Right atrium auricular region (tissue), 2 donors: Measurements from ENCODE around the gene NCBP1. TPM values are rescaled to one million over a fixed set of nuclear protein-coding genes. Genes with fewer than 3 reads are reported as not detected.
"Not testable (repeated sequence)": the region's sequence is repeated elsewhere in the genome, so short reads cannot be mapped to it uniquely, and the experiment has no call there.

ENCODE experiments used
- DNase-seq: peaks from one replicate; pipeline ENCODE4 v3.0.0-alpha.2; 2019; ENCODE audit warnings: low spot score
- H3K27ac ChIP-seq, 2 donors: fragments of 200-600 bp; sonication (generic); 1 replicate in 1 of 2; 2 replicates in 1 of 2; pipeline ENCODE4 v1.5.1; 2016 to 2019
- H3K27me3 ChIP-seq, 2 donors: fragments of 200-600 bp; sonication (generic); one replicate each; pipeline versions ENCODE4 v1.5.1 to v1.6.0; 2017 to 2019
- H3K36me3 ChIP-seq: fragments of 200-600 bp; sonication (generic); one replicate; pipeline ENCODE4 v1.5.1; 2016
- H3K4me1 ChIP-seq, 2 donors: fragments of 200-600 bp; sonication (generic); one replicate each; pipeline versions ENCODE4 v1.5.1 to v1.6.0; 2017 to 2019
- H3K4me3 ChIP-seq, 2 donors: fragments of 200-600 bp; sonication (generic); 1 replicate in 1 of 2; 2 replicates in 1 of 2; pipeline ENCODE4 v1.5.1; 2017 to 2019; ENCODE audit warnings: mild to moderate bottlenecking in 1 of 2, moderate library complexity in 1 of 2
- H3K9me3 ChIP-seq, 2 donors: fragments of 200-600 bp; sonication (generic); one replicate each; pipeline ENCODE4 v1.5.1; 2019
- total RNA-seq, 2 donors: library from RNA; depleted of rRNA; stranded (reverse); fragments of >200 nt; gene quantifications; one replicate each; pipeline ENCODE4 v1.1.0, GENCODE V29; 2016
- TF ChIP-seq, protein P1 (sequence below), 2 donors: fragments of 200-600 bp; sonication (generic); IDR thresholded peaks; one replicate each; pipeline ENCODE4 v1.5.1; 2019; ENCODE audit warnings: antibody characterized with exemption in 2 of 2

NCBP1 gene
- total RNA-seq, 2 donors from 2014 or later: 14.1 to 18.5 TPM

GRCh38 chr9:97601228-97601898 is 32.3 kb upstream of the NCBP1 start:
- no peaks in the 10 kb centered on the region for H3K9me3 ChIP-seq
- H3K36me3 ChIP-seq: peaks cover 64% of the 10 kb centered on the region
- H3K27me3 ChIP-seq: no peaks in the 10 kb centered on the region
- H3K4me1 ChIP-seq: peaks cover 0 to 40% of the 10 kb centered on the region in 2 donors
- H3K27ac ChIP-seq: peak overlapping the region; percentile 23 to 61
- no peak for DNase-seq
- no peak overlapping the region for H3K4me3 ChIP-seq
- TF ChIP-seq, protein P1, sequence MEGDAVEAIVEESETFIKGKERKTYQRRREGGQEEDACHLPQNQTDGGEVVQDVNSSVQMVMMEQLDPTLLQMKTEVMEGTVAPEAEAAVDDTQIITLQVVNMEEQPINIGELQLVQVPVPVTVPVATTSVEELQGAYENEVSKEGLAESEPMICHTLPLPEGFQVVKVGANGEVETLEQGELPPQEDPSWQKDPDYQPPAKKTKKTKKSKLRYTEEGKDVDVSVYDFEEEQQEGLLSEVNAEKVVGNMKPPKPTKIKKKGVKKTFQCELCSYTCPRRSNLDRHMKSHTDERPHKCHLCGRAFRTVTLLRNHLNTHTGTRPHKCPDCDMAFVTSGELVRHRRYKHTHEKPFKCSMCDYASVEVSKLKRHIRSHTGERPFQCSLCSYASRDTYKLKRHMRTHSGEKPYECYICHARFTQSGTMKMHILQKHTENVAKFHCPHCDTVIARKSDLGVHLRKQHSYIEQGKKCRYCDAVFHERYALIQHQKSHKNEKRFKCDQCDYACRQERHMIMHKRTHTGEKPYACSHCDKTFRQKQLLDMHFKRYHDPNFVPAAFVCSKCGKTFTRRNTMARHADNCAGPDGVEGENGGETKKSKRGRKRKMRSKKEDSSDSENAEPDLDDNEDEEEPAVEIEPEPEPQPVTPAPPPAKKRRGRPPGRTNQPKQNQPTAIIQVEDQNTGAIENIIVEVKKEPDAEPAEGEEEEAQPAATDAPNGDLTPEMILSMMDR (IDR thresholded peaks at IDR 0.05): no peak

GRCh38 chr9:97602430-97602829 is 31.2 kb upstream of the NCBP1 start:
- peak overlapping the region; percentile 61 to 63 for H3K27ac ChIP-seq
- H3K4me1 ChIP-seq: peaks cover 0 to 40% of the 10 kb centered on the region in 2 donors
- no peak for DNase-seq
- H3K27me3 ChIP-seq: no peaks in the 10 kb centered on the region
- H3K4me3 ChIP-seq: no peak overlapping the region
- TF ChIP-seq, protein P1 (IDR thresholded peaks at IDR 0.05): no peak
- no peaks in the 10 kb centered on the region for H3K9me3 ChIP-seq
- peaks cover 67% of the 10 kb centered on the region for H3K36me3 ChIP-seq

GRCh38 chr9:97604901-97605645 is 28.5 kb upstream of the NCBP1 start:
- DNase-seq: no peak
- TF ChIP-seq, protein P1 (IDR thresholded peaks at IDR 0.05): no peak
- Histone ChIP-seq H3K4me3 (no peak overlapping the region), H3K36me3 (peaks cover 74% of the 10 kb centered on the region), H3K4me1 (peaks cover 0 to 25% of the 10 kb centered on the region in 2 donors), H3K27ac (peak overlapping the region; percentile 43 to 53), H3K27me3 (no peaks in the 10 kb centered on the region), H3K9me3 (no peaks in the 10 kb centered on the region)

- Histone ChIP-seq H3K27me3 (no peaks in the 10 kb centered on the region), H3K27ac (no peak overlapping the region), H3K9me3 (no peaks in the 10 kb centered on the region), H3K36me3 (peaks cover 28% of the 10 kb centered on the region), H3K4me3 (no peak overlapping the region), H3K4me1 (peaks cover 0 to 6% of the 10 kb centered on the region in 2 donors)
- TF ChIP-seq, protein P1 (IDR thresholded peaks at IDR 0.05): peak; percentile 49 to 85
- DNase-seq: peak; percentile 83
Observed at GRCh38 chr9:97615439-97616072, 18.1 kb upstream of the NCBP1 start.

DNA sequence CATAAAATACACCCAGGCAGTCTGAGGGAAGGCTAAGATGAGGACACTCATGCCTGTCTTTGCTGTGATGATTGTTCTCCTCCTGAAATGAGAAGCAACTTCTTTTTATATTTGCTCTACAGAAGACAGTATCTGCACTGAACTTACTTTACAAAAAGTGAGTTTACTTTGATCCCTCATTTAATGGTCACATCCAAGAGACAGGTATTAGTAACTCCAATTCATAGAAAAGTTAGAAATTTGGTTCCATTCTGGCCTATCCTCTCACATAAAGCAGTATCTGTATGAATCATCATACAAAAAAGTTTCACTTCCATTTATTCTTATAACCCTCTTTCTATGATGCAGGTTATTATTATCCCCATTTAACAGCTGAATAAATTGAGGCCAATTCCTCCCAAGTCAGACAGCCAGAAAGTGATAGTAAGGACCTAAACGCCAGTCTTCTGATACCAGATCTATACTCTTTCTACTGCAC is 15.6 kb upstream of the NCBP1 start:
- Histone ChIP-seq H3K27ac (no peak overlapping the region), H3K4me3 (no peak overlapping the region), H3K27me3 (no peaks in the 10 kb centered on the region), H3K4me1 (peaks cover 0 to 6% of the 10 kb centered on the region in 2 donors), H3K9me3 (no peaks in the 10 kb centered on the region), H3K36me3 (peaks cover 32% of the 10 kb centered on the region)
- TF ChIP-seq, protein P1 (IDR thresholded peaks at IDR 0.05): no peak
- DNase-seq: no peak

DNA sequence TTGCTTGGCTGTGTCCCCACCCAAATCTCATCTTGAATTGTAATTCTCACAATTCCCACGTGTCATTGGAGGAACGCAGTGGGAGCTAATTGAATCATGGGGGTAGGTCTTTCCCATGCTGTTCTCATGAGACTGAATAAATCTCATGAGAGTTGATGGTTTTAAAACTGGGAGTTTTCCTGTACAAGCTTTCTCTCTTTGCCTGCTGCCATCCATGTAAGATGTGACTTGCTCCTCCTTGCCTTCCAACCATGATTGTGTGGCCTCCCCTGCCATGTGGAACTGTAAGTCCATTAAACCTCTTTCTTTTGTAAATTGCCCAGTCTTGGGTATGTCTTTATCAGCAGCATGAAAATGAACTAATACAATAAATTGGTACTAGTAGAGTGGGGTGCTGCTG is 13.6 kb upstream of the NCBP1 start:
- not testable (repeated sequence) for DNase-seq, H3K4me1 ChIP-seq, H3K27me3 ChIP-seq, H3K27ac ChIP-seq, H3K9me3 ChIP-seq, H3K4me3 ChIP-seq
- peaks cover 35% of the 10 kb centered on the region for H3K36me3 ChIP-seq

DNA sequence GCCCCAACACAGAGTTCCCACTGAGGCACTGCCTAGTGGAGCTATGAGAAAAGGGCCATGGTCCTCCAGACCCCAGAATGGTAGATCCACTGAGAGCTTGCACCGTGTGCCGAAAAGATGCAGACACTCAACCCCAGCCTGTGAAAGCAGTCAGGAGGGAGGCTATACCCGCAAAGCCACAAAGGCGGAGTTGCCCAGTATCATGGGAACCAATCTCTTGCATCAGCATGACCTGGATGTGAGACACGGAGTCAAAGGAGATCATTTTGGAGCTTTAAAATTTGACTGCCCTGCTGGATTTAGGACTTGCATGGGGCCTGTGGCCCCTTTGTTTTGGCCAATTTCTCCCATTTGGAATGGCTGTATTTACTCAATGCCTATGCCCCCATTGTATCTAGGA is 11.1 kb upstream of the NCBP1 start:
- peaks cover 26% of the 10 kb centered on the region for H3K36me3 ChIP-seq

More for the DNA sequence above, 11.1 kb upstream of the NCBP1 start:
- H3K4me1 ChIP-seq, H3K27me3 ChIP-seq, H3K4me3 ChIP-seq, DNase-seq, H3K9me3 ChIP-seq, H3K27ac ChIP-seq: not testable (repeated sequence)
